ENCODE results near the gene KCNH1. TPM values are rescaled to one million over a fixed set of nuclear protein-coding genes. Genes with fewer than 3 reads are reported as not detected.

Gene KCNH1
- total and polyA plus RNA-seq, 2 donors from 2014 or later = 0.54 TPM; not detected in 1

DNA sequence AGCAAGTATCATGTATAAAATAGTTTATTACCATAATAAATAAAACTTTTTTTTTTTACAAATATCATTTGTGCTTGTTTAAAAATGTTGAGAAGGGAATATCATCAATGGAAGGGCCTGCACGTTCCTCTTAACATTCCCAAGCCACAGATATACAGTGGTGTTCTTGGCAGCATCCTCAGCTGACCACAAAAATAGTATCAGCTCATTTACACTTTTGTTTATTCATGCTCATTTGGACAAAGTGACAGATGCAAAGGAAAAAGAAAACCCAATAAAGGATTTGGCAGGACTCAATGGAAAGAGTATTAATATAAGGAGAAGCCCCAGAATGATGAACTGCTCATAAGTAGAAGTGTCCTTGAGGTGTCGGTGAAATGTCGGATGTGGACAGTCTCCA is 455.6 kb downstream of the KCNH1 start:
- Histone ChIP-seq H3K9ac (ENCODE audit: low read length in 3 of 3) (no peak overlapping the region), H3K27ac (ENCODE audit: low read depth in 2 of 2, low read length in 2 of 2) (no peak overlapping the region), H3K27me3 (ENCODE audit: control insufficient read depth, insufficient read depth, low read length) (no peaks in the 10 kb centered on the region), H3K4me1 (ENCODE audit: control insufficient read depth in 2 of 3, insufficient read depth in 2 of 3, low read depth in 1 of 3, low read length in 3 of 3) (no peaks in the 10 kb centered on the region), H3K4me3 (ENCODE audit: low read length in 3 of 3) (no peak overlapping the region), H3K36me3 (ENCODE audit: control insufficient read depth in 2 of 3, insufficient read depth in 3 of 3, low read length in 3 of 3) (no peaks in the 10 kb centered on the region), H3K9me3 (ENCODE audit: control insufficient read depth in 2 of 3, insufficient read depth in 1 of 3, low read length in 3 of 3) (no peaks in the 10 kb centered on the region)
- no peak for FAIRE-seq
- no peak for DNase-seq
- TF ChIP-seq, protein P1, sequence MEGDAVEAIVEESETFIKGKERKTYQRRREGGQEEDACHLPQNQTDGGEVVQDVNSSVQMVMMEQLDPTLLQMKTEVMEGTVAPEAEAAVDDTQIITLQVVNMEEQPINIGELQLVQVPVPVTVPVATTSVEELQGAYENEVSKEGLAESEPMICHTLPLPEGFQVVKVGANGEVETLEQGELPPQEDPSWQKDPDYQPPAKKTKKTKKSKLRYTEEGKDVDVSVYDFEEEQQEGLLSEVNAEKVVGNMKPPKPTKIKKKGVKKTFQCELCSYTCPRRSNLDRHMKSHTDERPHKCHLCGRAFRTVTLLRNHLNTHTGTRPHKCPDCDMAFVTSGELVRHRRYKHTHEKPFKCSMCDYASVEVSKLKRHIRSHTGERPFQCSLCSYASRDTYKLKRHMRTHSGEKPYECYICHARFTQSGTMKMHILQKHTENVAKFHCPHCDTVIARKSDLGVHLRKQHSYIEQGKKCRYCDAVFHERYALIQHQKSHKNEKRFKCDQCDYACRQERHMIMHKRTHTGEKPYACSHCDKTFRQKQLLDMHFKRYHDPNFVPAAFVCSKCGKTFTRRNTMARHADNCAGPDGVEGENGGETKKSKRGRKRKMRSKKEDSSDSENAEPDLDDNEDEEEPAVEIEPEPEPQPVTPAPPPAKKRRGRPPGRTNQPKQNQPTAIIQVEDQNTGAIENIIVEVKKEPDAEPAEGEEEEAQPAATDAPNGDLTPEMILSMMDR (IDR thresholded peaks at IDR 0.05; ENCODE audit: borderline replicate concordance, extremely low read depth, insufficient read depth) = no peak
- intact Hi-C loops (cut with DNase I) = no loop called here

DNA sequence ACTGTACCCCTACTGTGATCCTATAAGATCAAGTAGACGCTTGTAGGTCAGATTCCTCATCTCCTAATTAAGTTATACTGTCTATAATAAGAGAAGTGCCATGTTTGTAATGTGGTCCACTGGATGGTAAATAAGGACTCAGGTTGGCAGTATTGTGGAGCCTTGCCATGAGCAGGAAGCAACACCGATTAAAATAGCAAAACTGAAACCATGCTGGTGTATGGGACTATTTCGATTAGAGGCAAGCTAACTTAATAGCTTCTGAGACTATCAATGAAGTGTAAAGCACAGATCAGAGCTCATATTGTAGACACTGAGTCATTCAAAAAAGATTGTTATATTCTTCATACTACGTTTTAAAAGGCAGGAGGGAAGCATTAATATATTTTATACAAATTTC is 456.4 kb downstream of the KCNH1 start:
- TF ChIP-seq, protein P1 (IDR thresholded peaks at IDR 0.05; ENCODE audit: borderline replicate concordance, extremely low read depth, insufficient read depth) = no peak
- H3K4me1 ChIP-seq (ENCODE audit: control insufficient read depth in 2 of 3, insufficient read depth in 2 of 3, low read depth in 1 of 3, low read length in 3 of 3) = no peaks in the 10 kb centered on the region
- H3K9ac ChIP-seq (ENCODE audit: low read length in 3 of 3) = no peak overlapping the region
- H3K27me3 ChIP-seq (ENCODE audit: control insufficient read depth, insufficient read depth, low read length) = no peaks in the 10 kb centered on the region
- no peak overlapping the region for H3K4me3 ChIP-seq (ENCODE audit: low read length in 3 of 3)
- H3K36me3 ChIP-seq (ENCODE audit: control insufficient read depth in 2 of 3, insufficient read depth in 3 of 3, low read length in 3 of 3) = no peaks in the 10 kb centered on the region
- DNase-seq = no peak
- intact Hi-C loops (cut with DNase I) = no loop called here
- no peak overlapping the region for H3K27ac ChIP-seq (ENCODE audit: low read depth in 2 of 2, low read length in 2 of 2)
- no peak for FAIRE-seq
- H3K9me3 ChIP-seq (ENCODE audit: control insufficient read depth in 2 of 3, insufficient read depth in 1 of 3, low read length in 3 of 3) = no peaks in the 10 kb centered on the region

DNA sequence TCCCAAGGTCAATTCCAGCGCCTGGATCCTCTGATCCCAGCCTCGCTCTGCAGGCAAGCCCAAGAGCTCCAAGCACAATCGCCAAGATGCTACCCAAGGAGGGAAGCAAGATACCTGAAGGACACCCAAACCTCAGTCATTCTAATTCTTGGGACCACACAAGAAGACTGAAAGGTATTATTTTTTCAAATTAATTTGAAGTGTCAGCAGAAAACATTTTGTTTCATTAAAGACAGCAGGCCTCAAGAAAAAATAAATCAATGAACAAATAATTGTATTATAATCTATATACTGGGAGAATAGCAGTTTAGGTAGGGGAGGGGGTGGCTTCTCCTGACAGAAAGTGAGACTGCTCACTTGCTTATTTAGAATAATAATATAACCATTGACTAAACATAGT is 457.4 kb downstream of the KCNH1 start:
- Histone ChIP-seq H3K9ac (ENCODE audit: low read length in 3 of 3) (no peak overlapping the region), H3K9me3 (ENCODE audit: control insufficient read depth in 2 of 3, insufficient read depth in 1 of 3, low read length in 3 of 3) (no peaks in the 10 kb centered on the region), H3K4me3 (ENCODE audit: low read length in 3 of 3) (no peak overlapping the region), H3K4me1 (ENCODE audit: control insufficient read depth in 2 of 3, insufficient read depth in 2 of 3, low read depth in 1 of 3, low read length in 3 of 3) (no peaks in the 10 kb centered on the region), H3K36me3 (ENCODE audit: control insufficient read depth in 2 of 3, insufficient read depth in 3 of 3, low read length in 3 of 3) (no peaks in the 10 kb centered on the region), H3K27me3 (ENCODE audit: control insufficient read depth, insufficient read depth, low read length) (no peaks in the 10 kb centered on the region), H3K27ac (ENCODE audit: low read depth in 2 of 2, low read length in 2 of 2) (no peak overlapping the region)
- TF ChIP-seq, protein P1 (IDR thresholded peaks at IDR 0.05; ENCODE audit: borderline replicate concordance, extremely low read depth, insufficient read depth) = no peak
- intact Hi-C loops (cut with DNase I) = no loop called here
- FAIRE-seq = no peak
- DNase-seq = no peak

DNA sequence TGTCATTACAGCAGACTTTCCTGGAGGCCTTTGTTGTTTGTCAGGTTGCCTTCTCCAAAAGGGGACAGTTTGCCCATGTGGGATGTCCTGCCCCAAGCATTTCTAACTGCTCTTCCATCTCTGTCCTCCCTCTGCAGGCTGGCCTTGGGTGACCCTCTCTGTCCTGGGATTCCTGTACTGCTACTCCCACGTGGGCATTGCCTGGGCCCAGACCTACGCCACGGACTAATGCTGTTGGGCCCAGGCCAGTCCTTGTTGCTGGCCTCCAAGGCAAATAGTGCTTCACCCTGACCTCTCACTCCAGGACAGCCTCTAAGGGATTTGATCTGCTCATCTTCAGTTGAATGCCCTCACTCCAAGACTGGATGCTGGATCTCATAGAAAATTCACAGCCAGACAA is 459.8 kb downstream of the KCNH1 start:
- no peaks in the 10 kb centered on the region for H3K36me3 ChIP-seq (ENCODE audit: control insufficient read depth in 2 of 3, insufficient read depth in 3 of 3, low read length in 3 of 3)
- H3K27me3 ChIP-seq (ENCODE audit: control insufficient read depth, insufficient read depth, low read length) = no peaks in the 10 kb centered on the region
- peaks cover 0 to 3% (median 0%) of the 10 kb centered on the region in 3 donors for H3K9me3 ChIP-seq (ENCODE audit: control insufficient read depth in 2 of 3, insufficient read depth in 1 of 3, low read length in 3 of 3)
- H3K4me3 ChIP-seq (ENCODE audit: low read length in 3 of 3) = no peak overlapping the region
- H3K27ac ChIP-seq (ENCODE audit: low read depth in 2 of 2, low read length in 2 of 2) = no peak overlapping the region
- intact Hi-C loops (cut with DNase I) = no loop called here
- no peak for DNase-seq
- TF ChIP-seq, protein P1 (IDR thresholded peaks at IDR 0.05; ENCODE audit: borderline replicate concordance, extremely low read depth, insufficient read depth) = no peak
- H3K4me1 ChIP-seq (ENCODE audit: control insufficient read depth in 2 of 3, insufficient read depth in 2 of 3, low read depth in 1 of 3, low read length in 3 of 3) = no peaks in the 10 kb centered on the region
- H3K9ac ChIP-seq (ENCODE audit: low read length in 3 of 3) = no peak overlapping the region
- no peak for FAIRE-seq

All from kidney (tissue), 14 donors.